ENCODE results near the gene SYS1.

GRCh38 chr20:45395114-45395415, 32.1 kb downstream of the SYS1 start:
- TF ChIP-seq EP300 (IDR thresholded peaks at IDR 0.05) (no peak), CTCF (IDR thresholded peaks at IDR 0.05) (no peak), POLR2AphosphoS5 (IDR thresholded peaks at IDR 0.05) (no peak)
